SK-N-SH (cell line): ENCODE results near the gene SH3RF1. TPM values are rescaled to one million over a fixed set of nuclear protein-coding genes. Genes with fewer than 3 reads are reported as not detected.

Experiments used
- CTCF ChIA-PET: fragments of 300-600, 350-600 bp; formaldehyde crosslinking; extraction: SDS; loops from one replicate; lab custom pipeline; 2021; lab: Yijun Ruan, JAX
- POLR2A ChIA-PET: fragments of 350-600 bp; sonication (Branson Sonifier 250); formaldehyde crosslinking; extraction: SDS; loops from one replicate; lab custom pipeline; 2020; ENCODE audit warnings: antibody characterized with exemption, inconsistent platforms; lab: Yijun Ruan, JAX
- DNase-seq: peaks from one replicate; pipeline ENCODE4 v3.0.0; 2012
- H2AFZ ChIP-seq: fragments of 200-600 bp; sonication (generic); 2 replicates; pipeline ENCODE4 v1.8.1; 2016; ENCODE audit warnings: antibody characterized with exemption, mild to moderate bottlenecking, low read depth
- H3F3A ChIP-seq: fragments of 200-600 bp; sonication (generic); replicated peaks from 2 replicates; pipeline ENCODE3; 2016; ENCODE audit warnings: antibody characterized with exemption, mild to moderate bottlenecking; ENCODE audit not compliant: insufficient read depth
- H3K27ac ChIP-seq, 2 experiments: fragments of 200-500 bp in 1 of 2; fragments of 200-600 bp in 1 of 2; sonication (Bioruptor generic) in 1 of 2; sonication (generic), shearing (Covaris generic) in 1 of 2; 2 replicates each; pipeline versions ENCODE4 v1.5.1 to v1.6.1; 2014 to 2016; ENCODE audit warnings: low read depth in 2 of 2, inconsistent platforms in 1 of 2, low read length in 1 of 2, mild to moderate bottlenecking in 1 of 2, mixed read lengths in 1 of 2
- H3K27me3 ChIP-seq: fragments of 200-600 bp; sonication (generic), shearing (Covaris generic); 2 replicates; pipeline ENCODE4 v1.6.1; 2016; ENCODE audit warnings: mixed run types; ENCODE audit not compliant: insufficient read depth
- H3K36me3 ChIP-seq, 2 experiments: fragments of 200-500 bp in 1 of 2; fragments of 200-600 bp in 1 of 2; sonication (Bioruptor generic) in 1 of 2; sonication (generic) in 1 of 2; replicated peaks in 1 of 2; 2 replicates each; pipeline versions ENCODE3 to v1.5.1; 2014 to 2016; ENCODE audit warnings: low read length in 1 of 2, mild to moderate bottlenecking in 1 of 2; ENCODE audit not compliant: insufficient read depth in 2 of 2, control insufficient read depth in 1 of 2
- H3K4me1 ChIP-seq, 2 experiments: fragments of 200-500 bp in 1 of 2; fragments of 200-600 bp in 1 of 2; sonication (Bioruptor generic) in 1 of 2; sonication (generic), shearing (Covaris generic) in 1 of 2; 2 replicates each; pipeline versions ENCODE4 v1.5.1 to v1.6.1; 2014 to 2016; ENCODE audit warnings: low read depth in 1 of 2, low read length in 1 of 2, mixed run types in 1 of 2; ENCODE audit not compliant: insufficient read depth in 2 of 2, control insufficient read depth in 1 of 2
- H3K4me2 ChIP-seq: fragments of 200-600 bp; sonication (generic), shearing (Covaris generic); 2 replicates; pipeline ENCODE4 v1.6.1; 2017; ENCODE audit warnings: mixed run types
- H3K4me3 ChIP-seq, 2 experiments: fragments of 200-500 bp in 1 of 2; fragments of 200-600 bp in 1 of 2; sonication (Bioruptor generic) in 1 of 2; sonication (generic), shearing (Covaris generic) in 1 of 2; 2 replicates each; pipeline versions ENCODE4 v1.5.1 to v1.8.1; 2014 to 2016; ENCODE audit warnings: low read depth in 2 of 2, inconsistent platforms in 1 of 2, low read length in 1 of 2, mild to moderate bottlenecking in 1 of 2, mixed read lengths in 1 of 2, moderate library complexity in 1 of 2
- H3K79me2 ChIP-seq: fragments of 200-600 bp; sonication (generic); 2 replicates; pipeline ENCODE4 v1.8.1; 2017; ENCODE audit warnings: mild to moderate bottlenecking; ENCODE audit not compliant: insufficient read depth
- H3K9ac ChIP-seq: fragments of 200-600 bp; sonication (generic); 2 replicates; pipeline ENCODE4 v1.6.1; 2017; ENCODE audit warnings: mixed run types
- H3K9me2 ChIP-seq: fragments of 200-600 bp; sonication (generic); 2 replicates; pipeline ENCODE4 v1.6.1; 2017; ENCODE audit warnings: mixed run types
- H3K9me3 ChIP-seq: fragments of 200-600 bp; sonication (generic); 2 replicates; pipeline ENCODE4 v1.6.1; 2017; ENCODE audit warnings: mixed run types, mild to moderate bottlenecking, moderate library complexity
- H4K20me1 ChIP-seq: fragments of 200-600 bp; sonication (generic); 2 replicates; pipeline ENCODE4 v1.6.1; 2017; ENCODE audit warnings: mild to moderate bottlenecking, mixed run types; ENCODE audit not compliant: insufficient read depth
- CHD2 ChIP-seq: fragments of 150-350 bp; IDR thresholded peaks from 2 replicates; pipeline ENCODE4 v1.6.1; 2018; ENCODE audit warnings: low read length; ENCODE audit not compliant: partially characterized antibody
- ELF1 ChIP-seq: IDR thresholded peaks from 2 replicates; pipeline ENCODE4 v1.4.0; 2012
- FOSL2 ChIP-seq: IDR thresholded peaks from 2 replicates; pipeline ENCODE4 v1.4.0; 2012; ENCODE audit warnings: low read depth, mild to moderate bottlenecking, moderate library complexity, borderline replicate concordance
- FOXJ3 ChIP-seq: sonication (generic); formaldehyde crosslinking; IDR thresholded peaks from 2 replicates; pipeline ENCODE4 v1.5.1; 2020; ENCODE audit warnings: mild to moderate bottlenecking, missing genetic modification reagents
- GABPA ChIP-seq: IDR thresholded peaks from 2 replicates; pipeline ENCODE4 v1.4.0; 2012; ENCODE audit warnings: low read depth, mild to moderate bottlenecking
- JUND ChIP-seq: IDR thresholded peaks from 2 replicates; pipeline ENCODE4 v1.4.0; 2012
- MAX ChIP-seq: IDR thresholded peaks from 2 replicates; pipeline ENCODE4 v1.4.0; 2012; ENCODE audit warnings: low read depth
- MEF2A ChIP-seq: IDR thresholded peaks from 2 replicates; pipeline ENCODE4 v1.4.0; 2012; ENCODE audit warnings: low read depth, borderline replicate concordance
- MXI1 ChIP-seq: IDR thresholded peaks from 2 replicates; pipeline ENCODE4 v1.6.1; 2012; ENCODE audit warnings: mild to moderate bottlenecking, low read depth, low read length, improper control_type of control experiment
- NFIC ChIP-seq: IDR thresholded peaks from 2 replicates; pipeline ENCODE4 v1.4.0; 2012; ENCODE audit warnings: borderline replicate concordance
- NRF1 ChIP-seq: IDR thresholded peaks from 2 replicates; pipeline ENCODE4 v1.6.1; 2012; ENCODE audit warnings: low read depth, mild to moderate bottlenecking, low read length
- PBX3 ChIP-seq: IDR thresholded peaks from 2 replicates; pipeline ENCODE4; 2012
- RFX5 ChIP-seq: IDR thresholded peaks from 2 replicates; pipeline ENCODE4 v1.6.1; 2012; ENCODE audit warnings: mild to moderate bottlenecking, improper control_type of control experiment, low read length
- SMC3 ChIP-seq: IDR thresholded peaks from 2 replicates; pipeline ENCODE4 v1.6.1; 2012; ENCODE audit warnings: low read depth, low read length, improper control_type of control experiment
- USF2 ChIP-seq: fragments of 150-350 bp; IDR thresholded peaks from 2 replicates; pipeline ENCODE4 v1.6.1; 2017; ENCODE audit warnings: antibody characterized with exemption, low read length, low read depth, borderline replicate concordance
- WGBS: methylation state at CpG from one replicate; pipeline ENCODE4 v1.1.6; 2017; ENCODE audit warnings: low lambda C conversion rate; 5-methylcytosine and 5-hydroxymethylcytosine counted together
- polyA plus RNA-seq, 3 experiments: library from polyadenylated mRNA; depleted of rRNA; stranded (reverse); fragments of >200 nt; gene quantifications; 2 replicates each; pipeline ENCODE4 v1.2.3, GENCODE V29; 2012

Gene SH3RF1
- polyA plus RNA-seq, 1 of the 3 experiments (the other 2 are of a cell fraction): 22.0 TPM

- no peak overlapping the region for H3K9ac ChIP-seq
- no peak overlapping the region for H3K4me2 ChIP-seq
- no peaks in the 10 kb centered on the region for H3K9me2 ChIP-seq
- H3K27ac ChIP-seq: no peak overlapping the region
- ChIA-PET CTCF (no interaction called here), POLR2A (no interaction called here)
- no peaks in the 10 kb centered on the region; the same call in 1 of the 2 replicates for H3K9me3 ChIP-seq
- H2AFZ ChIP-seq: no peak overlapping the region
- TF ChIP-seq PBX3 (no peak), FOXJ3 (CRISPR knock-in tag) (no peak), SMC3 (no peak), RFX5 (no peak), CHD2 (no peak), MEF2A (no peak)
- 94% methylated on average over 2 of the region's 2 CpGs for WGBS
- H3K36me3 ChIP-seq: peaks cover 0 to 54% of the 10 kb centered on the region in 2 experiments
- no peak for DNase-seq
- H3K4me1 ChIP-seq: no peaks in the 10 kb centered on the region
- H3K27me3 ChIP-seq: no peaks in the 10 kb centered on the region
- no peak overlapping the region for H3K4me3 ChIP-seq
- H3F3A ChIP-seq: peaks cover 18% of the 10 kb centered on the region
- peaks cover 100% of the 10 kb centered on the region for H3K79me2 ChIP-seq
- H4K20me1 ChIP-seq: peaks cover 18% of the 10 kb centered on the region
These were observed 57.8 kb downstream of the SH3RF1 start for GRCh38 chr4:169212981-169213380.

GRCh38 chr4:169210504-169211118, 60.1 kb downstream of the SH3RF1 start:
- H3K9ac ChIP-seq: no peak overlapping the region
- no peaks in the 10 kb centered on the region for H3K27me3 ChIP-seq
- WGBS: 91% methylated on average over 3 of the region's 3 CpGs
- DNase-seq: no peak
- TF ChIP-seq JUND: no peak
- TF ChIP-seq GABPA: no peak
- no peak for TF ChIP-seq MAX
- TF ChIP-seq PBX3: no peak
- TF ChIP-seq USF2: no peak
- no peak for TF ChIP-seq FOSL2
- TF ChIP-seq NFIC: no peak
- no peak for TF ChIP-seq MXI1
- no peak for TF ChIP-seq ELF1
- TF ChIP-seq CHD2: no peak
- no peak for TF ChIP-seq NRF1
- CTCF ChIA-PET: no interaction called here
- H3K9me3 ChIP-seq: no peaks in the 10 kb centered on the region; the same call in 1 of the 2 replicates
- H3K27ac ChIP-seq: no peak overlapping the region
- POLR2A ChIA-PET: interaction anchor here (0.6 kb wide), 1 partner anchor 1308 kb away, joined by 5 read pairs; no protein-coding TSS in a partner anchor
- peaks cover 100% of the 10 kb centered on the region for H3K79me2 ChIP-seq
- H3K9me2 ChIP-seq: no peaks in the 10 kb centered on the region
- peaks cover 30% of the 10 kb centered on the region for H4K20me1 ChIP-seq
- H3K4me3 ChIP-seq: no peak overlapping the region
- peaks cover 5 to 6% of the 10 kb centered on the region in 2 experiments; a peak in 2 of 4 replicates for H3K4me1 ChIP-seq
- H3K36me3 ChIP-seq: peaks cover 0 to 36% of the 10 kb centered on the region in 2 experiments
- H3F3A ChIP-seq: peaks cover 22% of the 10 kb centered on the region
- H3K4me2 ChIP-seq: no peak overlapping the region
- H2AFZ ChIP-seq: no peak overlapping the region
